GM21515 (cell line): ENCODE data around the gene PCK2.

Experiments used
- ATAC-seq: cut with Tn5 transposase; IDR thresholded peaks from one replicate; pipeline ENCODE4 v1.9.1; 2021; ENCODE audit not compliant: unreplicated experiment

Gene PCK2

GRCh38 chr14:24060984-24061913 lies 32.9 kb upstream of the PCK2 start:
- ATAC-seq: no peak

GRCh38 chr14:24062216-24062980 lies 31.7 kb upstream of the PCK2 start:
- ATAC-seq: no peak

GRCh38 chr14:24063263-24063836 lies 30.8 kb upstream of the PCK2 start:
- no peak for ATAC-seq

- ATAC-seq: no peak
Observed at GRCh38 chr14:24064091-24064795, 29.9 kb upstream of the PCK2 start.

- ATAC-seq: no peak
Observed at GRCh38 chr14:24064856-24065255, 29.3 kb upstream of the PCK2 start.

- no peak for ATAC-seq
Observed at GRCh38 chr14:24065408-24065807, 28.7 kb upstream of the PCK2 start.

- no peak for ATAC-seq
Observed at GRCh38 chr14:24066496-24067132, 27.5 kb upstream of the PCK2 start.

GRCh38 chr14:24067133-24068082 lies 26.7 kb upstream of the PCK2 start:
- no peak for ATAC-seq

GRCh38 chr14:24068711-24069410 lies 25.2 kb upstream of the PCK2 start:
- no peak for ATAC-seq

- no peak for ATAC-seq
Observed at GRCh38 chr14:24069411-24069735, 24.7 kb upstream of the PCK2 start.

GRCh38 chr14:24070285-24071143 lies 23.6 kb upstream of the PCK2 start:
- ATAC-seq: no peak

GRCh38 chr14:24071144-24071697 lies 22.9 kb upstream of the PCK2 start, which contains the start of gene CPNE6:
Gene CPNE6, plus strand, starts transcription at chr14:24071562. Its CDS starts 1,375 bp downstream, at chr14:24072937.
- no peak for ATAC-seq

- ATAC-seq: no peak
Observed at GRCh38 chr14:24071836-24072430, 22.2 kb upstream of the PCK2 start.

- no peak for ATAC-seq
Observed at GRCh38 chr14:24072436-24072835, 21.7 kb upstream of the PCK2 start.

- no peak for ATAC-seq
Observed at GRCh38 chr14:24072881-24073877, 20.9 kb upstream of the PCK2 start.
